CMK (cell line): ENCODE data around the gene KMT5B.

ENCODE experiments used
- DNase-seq: peaks from one replicate; pipeline ENCODE4 v3.0.0-alpha.2; 2010; ENCODE audit warnings: low read depth

Gene KMT5B

DNA sequence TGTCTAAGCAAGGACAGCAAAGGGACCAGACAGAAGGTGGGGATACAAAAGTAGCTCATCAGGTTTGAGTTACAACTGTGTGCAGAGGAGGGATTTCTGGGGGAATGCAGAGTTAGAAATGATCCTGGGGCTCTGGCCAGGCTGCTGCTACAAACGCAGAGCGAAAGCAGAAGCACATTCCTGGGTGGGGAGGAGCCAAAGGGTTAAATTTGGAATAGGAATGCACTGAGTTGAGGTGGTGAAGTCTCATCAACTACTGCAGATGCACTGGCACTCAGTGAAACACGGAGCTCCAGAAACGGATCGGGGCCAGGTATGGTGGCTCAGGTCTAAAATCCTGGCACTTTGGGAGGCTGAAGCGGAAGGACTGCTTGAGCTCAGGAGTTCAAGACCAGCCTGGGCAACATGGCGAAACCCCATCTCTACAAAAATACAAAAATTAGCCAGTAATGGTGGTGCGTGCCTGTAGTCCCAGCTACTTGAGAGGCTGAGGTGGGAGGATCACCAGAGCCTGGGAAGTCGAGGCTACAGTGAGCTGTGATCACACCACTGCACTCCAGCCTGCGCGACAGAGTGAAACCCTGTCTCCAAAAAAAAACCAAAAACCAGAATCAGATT is 95.1 kb downstream of the KMT5B start:
- no peak for DNase-seq

DNA sequence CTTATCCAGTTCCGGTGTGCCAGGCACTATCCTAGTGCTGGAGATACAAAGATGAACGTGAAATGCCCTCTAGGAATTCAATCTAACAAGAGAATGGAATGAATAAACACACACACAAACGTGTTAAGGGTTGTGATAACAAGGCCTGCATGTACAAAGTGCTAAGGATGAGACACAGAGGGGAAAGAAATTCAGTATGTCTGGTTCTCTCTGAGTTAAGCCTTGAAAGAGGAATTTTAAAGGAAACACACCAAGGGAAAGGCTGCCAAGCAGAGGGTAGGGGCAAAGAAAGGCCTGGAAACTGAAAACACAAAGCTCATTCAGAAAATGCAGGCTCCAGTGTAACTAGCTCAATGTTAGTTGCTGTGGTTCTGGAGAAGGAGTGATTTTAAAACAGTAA is 96.1 kb downstream of the KMT5B start:
- DNase-seq, result no peak

GRCh38 chr11:68116126-68116525 is 97.0 kb downstream of the KMT5B start:
- no peak for DNase-seq

- DNase-seq, result no peak
Measured at GRCh38 chr11:68115285-68115684, 97.8 kb downstream of the KMT5B start.

DNA sequence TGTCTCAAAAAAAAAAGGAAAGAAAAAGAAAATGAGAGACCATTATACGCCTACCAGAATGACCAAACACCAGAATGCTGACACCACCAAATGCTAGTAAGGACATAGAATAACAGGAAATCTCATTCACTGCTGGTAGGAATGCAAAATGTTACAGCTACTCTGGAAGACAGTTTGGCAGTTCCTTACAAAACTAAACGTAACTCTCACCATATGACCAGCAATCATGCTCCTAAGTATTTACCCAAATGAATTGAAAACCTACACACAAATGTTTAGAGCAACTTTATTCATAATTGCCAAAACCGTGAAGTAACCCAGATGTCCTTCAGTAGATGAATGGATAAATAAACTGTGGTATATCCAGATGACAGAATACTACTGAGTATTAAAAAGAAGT is 99.1 kb downstream of the KMT5B start:
- no peak for DNase-seq

- no peak for DNase-seq
Measured at GRCh38 chr11:68107689-68108088, 105.4 kb downstream of the KMT5B start.

DNA sequence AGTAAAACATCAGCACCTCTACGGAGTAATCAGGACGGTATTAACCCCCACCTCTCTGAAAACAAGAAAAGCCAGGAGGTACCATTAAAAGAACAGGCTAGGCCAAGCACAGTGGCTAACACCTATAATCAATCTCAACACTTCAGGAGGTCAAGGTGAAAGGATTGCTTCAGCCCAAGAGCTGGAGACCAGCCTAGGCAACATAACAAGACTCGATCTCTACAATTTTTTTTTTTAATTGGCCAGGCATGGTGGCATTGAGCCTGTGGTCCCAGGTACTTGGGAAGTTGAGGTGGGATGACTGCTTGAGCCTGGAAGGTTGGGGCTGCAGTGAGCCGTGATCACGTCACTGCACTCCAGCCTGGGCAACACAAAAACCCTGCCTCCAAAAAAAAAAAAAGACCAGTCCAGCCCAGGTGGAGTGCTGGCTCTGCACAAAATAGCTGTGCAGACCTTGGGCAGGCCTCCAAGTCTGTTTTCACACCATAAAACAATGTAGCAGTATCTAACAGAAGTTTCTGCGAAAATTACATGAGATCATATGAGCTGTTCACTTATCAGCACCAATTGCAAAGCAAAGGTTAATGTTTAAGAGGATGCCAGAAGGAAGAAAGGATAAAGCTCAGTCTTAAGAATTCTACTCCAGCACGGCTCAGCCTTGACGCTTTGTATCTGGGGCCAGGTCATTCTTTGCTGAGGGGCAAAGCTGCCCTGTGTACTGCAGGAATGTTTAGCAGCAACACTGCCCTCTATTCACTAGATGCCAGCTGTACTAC is 106.7 kb downstream of the KMT5B start:
- DNase-seq, result no peak
